B cell (primary cell): ENCODE data around the gene HBQ1. TPM values are rescaled to one million over a fixed set of nuclear protein-coding genes. Genes with fewer than 3 reads are reported as not detected.

ENCODE experiments used
- ATAC-seq: fragments of 200-7000 bp; cut with Tn5 transposase; one replicate; pipeline ENCODE4 v1.10.0; 2021; ENCODE audit warnings: low read depth, mild to moderate bottlenecking, moderate number of reproducible peaks, moderate library complexity
- CTCF ChIA-PET: fragments of 350-600 bp; sonication (Branson Sonifier 250); formaldehyde crosslinking; loops from one replicate; lab custom pipeline; 2021; ENCODE audit warnings: antibody characterized with exemption, inconsistent platforms; lab: Charles Lee
- POLR2A ChIA-PET: fragments of 350-600 bp; sonication (Branson Sonifier 250); formaldehyde crosslinking; loops from one replicate; lab custom pipeline; 2021; ENCODE audit warnings: antibody characterized with exemption; lab: Charles Lee
- DNase-seq: peaks from one replicate; pipeline ENCODE4 v3.0.0; 2013
- H2AFZ ChIP-seq: 2 replicates; pipeline ENCODE4 v1.6.1; 2012; ENCODE audit warnings: mild to moderate bottlenecking, low read depth, low read length; ENCODE audit not compliant: insufficient read depth, poor library complexity, severe bottlenecking
- H3K27ac ChIP-seq, 2 donors: 1 replicate in 1 of 2; 2 replicates in 1 of 2; pipeline ENCODE4 v1.5.1; 2012 to 2013; ENCODE audit warnings: low read length in 2 of 2, mild to moderate bottlenecking in 2 of 2, moderate library complexity in 1 of 2
- H3K27me3 ChIP-seq, 4 experiments: fragments of 200-600 bp in 1 of 4; sonication (generic) in 1 of 4; replicated peaks in 1 of 4; 1 replicate in 2 of 4; 2 replicates in 2 of 4; pipeline versions ENCODE4 v1.6.1 to v1.7.0; 2013 to 2016; ENCODE audit warnings: low read length in 3 of 4, mild to moderate bottlenecking in 2 of 4, mixed read lengths in 1 of 4, moderate library complexity in 1 of 4; ENCODE audit not compliant: insufficient read depth in 4 of 4, control insufficient read depth in 3 of 4; ENCODE audit errors: control extremely low read depth in 1 of 4
- H3K36me3 ChIP-seq, 2 experiments: replicated peaks in 1 of 2; 1 replicate in 1 of 2; 2 replicates in 1 of 2; pipeline versions ENCODE4 v1.6.1 to v1.7.1; 2013; ENCODE audit warnings: low read length in 1 of 2; ENCODE audit not compliant: insufficient read depth in 2 of 2, control insufficient read depth in 1 of 2; ENCODE audit errors: control extremely low read depth in 1 of 2, extremely low read depth in 1 of 2
- H3K4me1 ChIP-seq, 2 donors: fragments of 200-600 bp in 1 of 2; sonication (generic) in 1 of 2; 1 replicate in 1 of 2; 2 replicates in 1 of 2; pipeline versions ENCODE4 v1.5.1 to v1.6.1; 2013 to 2017; ENCODE audit warnings: low read length in 2 of 2; ENCODE audit not compliant: control insufficient read depth in 2 of 2, insufficient read depth in 2 of 2
- H3K4me2 ChIP-seq: replicated peaks from 2 replicates; pipeline ENCODE3; 2012; ENCODE audit warnings: mild to moderate bottlenecking, low read depth, low read length; ENCODE audit not compliant: poor library complexity, severe bottlenecking
- H3K4me3 ChIP-seq, 5 experiments: fragments of 200-600 bp in 1 of 5; sonication (generic) in 1 of 5; 1 replicate in 3 of 5; 2 replicates in 2 of 5; pipeline versions ENCODE4 v1.5.1 to v1.7.0; 2011 to 2016; ENCODE audit warnings: low read length in 4 of 5, mild to moderate bottlenecking in 4 of 5, low read depth in 2 of 5, control low read depth in 1 of 5, moderate library complexity in 1 of 5; ENCODE audit not compliant: insufficient read depth in 1 of 5; ENCODE audit errors: control extremely low read depth in 1 of 5, extremely low read depth in 1 of 5
- H3K79me2 ChIP-seq: fragments of 200-600 bp; sonication (generic); one replicate; pipeline ENCODE4 v1.6.0; 2016; ENCODE audit warnings: low read length; ENCODE audit not compliant: control insufficient read depth, insufficient read depth
- H3K9ac ChIP-seq: fragments of 200-600 bp; sonication (generic); 2 replicates; pipeline ENCODE4 v1.6.1; 2017; ENCODE audit warnings: mild to moderate bottlenecking, low read length, moderate library complexity
- H3K9me3 ChIP-seq, 3 donors: one replicate each; pipeline versions ENCODE4 v1.6.1 to v1.7.1; 2013; ENCODE audit warnings: low read length in 2 of 3; ENCODE audit not compliant: control insufficient read depth in 2 of 3, insufficient read depth in 1 of 3; ENCODE audit errors: control extremely low read depth in 1 of 3
- H4K20me1 ChIP-seq: 2 replicates; pipeline ENCODE4 v1.6.0; 2012; ENCODE audit warnings: mild to moderate bottlenecking, low read length; ENCODE audit not compliant: insufficient read depth, control insufficient read depth, poor library complexity, severe bottlenecking
- H3K27ac Mint-ChIP-seq: one replicate; pipeline ENCODE4 v1.8.0; 2021; ENCODE audit warnings: mixed read lengths
- H3K27me3 Mint-ChIP-seq: one replicate; pipeline ENCODE4 v1.8.0; 2021; ENCODE audit warnings: mixed read lengths
- H3K4me1 Mint-ChIP-seq: one replicate; pipeline ENCODE4 v1.8.0; 2021; ENCODE audit warnings: mixed read lengths
- H3K4me3 Mint-ChIP-seq: one replicate; pipeline ENCODE4 v1.8.0; 2021; ENCODE audit warnings: mixed read lengths
- H3K9me3 Mint-ChIP-seq: one replicate; pipeline ENCODE4 v1.8.0; 2022; ENCODE audit warnings: mixed read lengths; ENCODE audit not compliant: insufficient read depth
- EZH2 ChIP-seq: IDR thresholded peaks from 2 replicates; pipeline ENCODE4 v1.6.1; 2012; ENCODE audit warnings: borderline replicate concordance, low read depth, mild to moderate bottlenecking, moderate library complexity, low read length; ENCODE audit not compliant: insufficient read depth, poor library complexity, severe bottlenecking
- WGBS: methylation state at CpG from one replicate; pipeline ENCODE4 v1.1.5; 2013; ENCODE audit warnings: missing lambda C conversion rate; ENCODE audit not compliant: insufficient coverage; 5-methylcytosine and 5-hydroxymethylcytosine counted together
- intact Hi-C: fragments of 100-400 bp; cut with micrococcal nuclease; formaldehyde crosslinking; loops from one replicate; pipeline ENCODE4 v1.10.0; 2022
- polyA plus RNA-seq: library from polyadenylated mRNA; depleted of rRNA; stranded (reverse); fragments of >200 nt; gene quantifications from 2 replicates; pipeline ENCODE4 v1.2.3, GENCODE V29; 2012
- total RNA-seq, 2 donors: library from RNA; stranded (reverse); fragments of 120-200 nt in 1 of 2; gene quantifications; 1 replicate in 1 of 2; 2 replicates in 1 of 2; pipeline versions ENCODE4 v1.2.3 to v1.2.4, GENCODE V29; 2013 to 2022
- TF ChIP-seq, protein P1 (sequence below): fragments of 200-600 bp; IDR thresholded peaks from one replicate; pipeline ENCODE4 v1.8.0; 2022; ENCODE audit warnings: antibody characterized with exemption, mild to moderate bottlenecking

Gene HBQ1
- total and polyA plus RNA-seq, 2 donors (not counting 1 experiment from before 2014, with no cell fraction given), result not detected

GRCh38 chr16:220021-220420, 39.8 kb downstream of the HBQ1 start:
- Histone ChIP-seq H3K27me3 (no peaks in the 10 kb centered on the region), H3K27ac (no peak overlapping the region), H3K9ac (no peak overlapping the region), H3K79me2 (peaks cover 82% of the 10 kb centered on the region), H2AFZ (no peak overlapping the region), H3K4me3 (no peak overlapping the region), H3K4me1 (no peaks in the 10 kb centered on the region), H3K4me2 (no peak overlapping the region), H4K20me1 (peaks cover 69% of the 10 kb centered on the region), H3K36me3 (peaks cover 7 to 59% of the 10 kb centered on the region in 2 experiments), H3K9me3 (no peaks in the 10 kb centered on the region)
- no peak for TF ChIP-seq EZH2
- TF ChIP-seq, protein P1, sequence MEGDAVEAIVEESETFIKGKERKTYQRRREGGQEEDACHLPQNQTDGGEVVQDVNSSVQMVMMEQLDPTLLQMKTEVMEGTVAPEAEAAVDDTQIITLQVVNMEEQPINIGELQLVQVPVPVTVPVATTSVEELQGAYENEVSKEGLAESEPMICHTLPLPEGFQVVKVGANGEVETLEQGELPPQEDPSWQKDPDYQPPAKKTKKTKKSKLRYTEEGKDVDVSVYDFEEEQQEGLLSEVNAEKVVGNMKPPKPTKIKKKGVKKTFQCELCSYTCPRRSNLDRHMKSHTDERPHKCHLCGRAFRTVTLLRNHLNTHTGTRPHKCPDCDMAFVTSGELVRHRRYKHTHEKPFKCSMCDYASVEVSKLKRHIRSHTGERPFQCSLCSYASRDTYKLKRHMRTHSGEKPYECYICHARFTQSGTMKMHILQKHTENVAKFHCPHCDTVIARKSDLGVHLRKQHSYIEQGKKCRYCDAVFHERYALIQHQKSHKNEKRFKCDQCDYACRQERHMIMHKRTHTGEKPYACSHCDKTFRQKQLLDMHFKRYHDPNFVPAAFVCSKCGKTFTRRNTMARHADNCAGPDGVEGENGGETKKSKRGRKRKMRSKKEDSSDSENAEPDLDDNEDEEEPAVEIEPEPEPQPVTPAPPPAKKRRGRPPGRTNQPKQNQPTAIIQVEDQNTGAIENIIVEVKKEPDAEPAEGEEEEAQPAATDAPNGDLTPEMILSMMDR, result no peak
- ChIA-PET CTCF (interaction anchor here (1.1 to 1.7 kb wide), 2 partner anchors 8 to 113 kb away, joined by 3 to 4 read pairs; no protein-coding TSS in a partner anchor), POLR2A (no interaction called here)
- no peak for ATAC-seq
- intact Hi-C loops, result no loop called here
- H3K9me3 Mint-ChIP-seq, result no peaks in the 10 kb centered on the region
- no peaks in the 10 kb centered on the region for H3K27me3 Mint-ChIP-seq
- DNase-seq, result no peak
- no peaks in the 10 kb centered on the region for H3K4me1 Mint-ChIP-seq
- H3K27ac Mint-ChIP-seq, result no peak overlapping the region
- WGBS, result no CpG with 5 or more reads among the region's 4 CpGs
- no peak overlapping the region for H3K4me3 Mint-ChIP-seq

DNA sequence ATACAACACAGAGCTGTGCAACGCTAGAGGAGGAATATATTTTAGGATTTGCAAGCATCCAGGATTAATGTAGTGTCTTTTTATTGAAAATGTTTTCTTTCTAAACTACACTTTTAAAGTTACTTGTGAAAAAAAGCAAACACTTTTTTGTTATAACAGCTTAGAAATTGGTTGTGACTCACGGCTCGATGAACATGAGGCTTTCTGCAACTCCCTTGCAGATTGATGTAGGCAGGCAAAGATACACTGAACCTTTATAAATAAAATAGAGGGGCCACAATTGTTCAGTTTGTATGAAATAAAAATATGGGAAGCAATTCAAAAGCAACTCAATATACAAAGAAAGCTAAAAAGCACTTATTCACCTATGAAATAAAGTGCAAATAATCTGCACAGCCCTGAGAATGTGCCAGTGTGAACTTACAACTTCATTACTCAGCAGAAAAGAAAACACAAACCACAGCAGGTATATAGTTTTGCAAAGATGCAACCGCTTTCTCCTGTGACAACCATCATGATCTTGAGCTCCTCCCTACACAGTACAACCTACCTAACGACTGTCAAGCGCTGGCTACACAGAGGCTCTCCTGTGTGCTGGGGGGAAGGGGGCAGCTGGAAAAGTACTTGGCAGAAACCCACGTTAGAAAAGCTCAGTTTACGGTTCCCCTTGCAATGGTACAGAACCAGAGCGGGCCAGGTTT, 48.0 kb downstream of the HBQ1 start:
- Histone ChIP-seq H3K27ac (peak overlapping the region; percentile 87 to 95), H3K4me2 (peak overlapping the region; percentile 95), H3K79me2 (peaks cover 56% of the 10 kb centered on the region), H3K9me3 (no peaks in the 10 kb centered on the region), H4K20me1 (peaks cover 52% of the 10 kb centered on the region), H3K4me3 (peak overlapping the region; percentile 74 to 81 (median 79)), H2AFZ (peak overlapping the region; percentile 87), H3K36me3 (peaks cover 11 to 37% of the 10 kb centered on the region in 2 experiments), H3K9ac (peak overlapping the region; percentile 88), H3K27me3 (no peaks in the 10 kb centered on the region), H3K4me1 (peaks cover 12 to 25% of the 10 kb centered on the region in 2 donors)
- Mint-ChIP-seq H3K27ac (peak overlapping the region; percentile 87), H3K4me1 (peaks cover 28% of the 10 kb centered on the region), H3K27me3 (no peaks in the 10 kb centered on the region), H3K9me3 (no peaks in the 10 kb centered on the region), H3K4me3 (peak overlapping the region; percentile 94)
- no peak for ATAC-seq
- no peak for DNase-seq
- intact Hi-C loops, result no loop called here
- TF ChIP-seq, protein P1, result no peak
- TF ChIP-seq EZH2, result no peak
- ChIA-PET POLR2A (interaction anchor here (0.8 kb wide), 1 partner anchor 123 kb away, joined by 3 read pairs; no protein-coding TSS in a partner anchor), CTCF (interaction anchor here (0.6 to 1.7 kb wide), 5 partner anchors 9 to 164 kb away, joined by 3 to 6 read pairs (median 3); no protein-coding TSS in a partner anchor)
- 0% methylated on average over 3 of the region's 9 CpGs for WGBS
